SK-N-SH (cell line): ENCODE measurements around the gene ASB17. TPM values are rescaled to one million over a fixed set of nuclear protein-coding genes. Genes with fewer than 3 reads are reported as not detected.

Experiments used
- CTCF ChIA-PET: fragments of 300-600, 350-600 bp; formaldehyde crosslinking; extraction: SDS; loops from one replicate; lab custom pipeline; 2021; lab: Yijun Ruan, JAX
- POLR2A ChIA-PET: fragments of 350-600 bp; sonication (Branson Sonifier 250); formaldehyde crosslinking; extraction: SDS; loops from one replicate; lab custom pipeline; 2020; ENCODE audit warnings: antibody characterized with exemption, inconsistent platforms; lab: Yijun Ruan, JAX
- DNase-seq: peaks from one replicate; pipeline ENCODE4 v3.0.0; 2012
- H2AFZ ChIP-seq: fragments of 200-600 bp; sonication (generic); 2 replicates; pipeline ENCODE4 v1.8.1; 2016; ENCODE audit warnings: antibody characterized with exemption, mild to moderate bottlenecking, low read depth
- H3F3A ChIP-seq: fragments of 200-600 bp; sonication (generic); replicated peaks from 2 replicates; pipeline ENCODE3; 2016; ENCODE audit warnings: antibody characterized with exemption, mild to moderate bottlenecking; ENCODE audit not compliant: insufficient read depth
- H3K27ac ChIP-seq, 2 experiments: fragments of 200-500 bp in 1 of 2; fragments of 200-600 bp in 1 of 2; sonication (Bioruptor generic) in 1 of 2; sonication (generic), shearing (Covaris generic) in 1 of 2; 2 replicates each; pipeline versions ENCODE4 v1.5.1 to v1.6.1; 2014 to 2016; ENCODE audit warnings: low read depth in 2 of 2, inconsistent platforms in 1 of 2, low read length in 1 of 2, mild to moderate bottlenecking in 1 of 2, mixed read lengths in 1 of 2
- H3K27me3 ChIP-seq: fragments of 200-600 bp; sonication (generic), shearing (Covaris generic); 2 replicates; pipeline ENCODE4 v1.6.1; 2016; ENCODE audit warnings: mixed run types; ENCODE audit not compliant: insufficient read depth
- H3K36me3 ChIP-seq, 2 experiments: fragments of 200-500 bp in 1 of 2; fragments of 200-600 bp in 1 of 2; sonication (Bioruptor generic) in 1 of 2; sonication (generic) in 1 of 2; replicated peaks in 1 of 2; 2 replicates each; pipeline versions ENCODE3 to v1.5.1; 2014 to 2016; ENCODE audit warnings: low read length in 1 of 2, mild to moderate bottlenecking in 1 of 2; ENCODE audit not compliant: insufficient read depth in 2 of 2, control insufficient read depth in 1 of 2
- H3K4me1 ChIP-seq, 2 experiments: fragments of 200-500 bp in 1 of 2; fragments of 200-600 bp in 1 of 2; sonication (Bioruptor generic) in 1 of 2; sonication (generic), shearing (Covaris generic) in 1 of 2; 2 replicates each; pipeline versions ENCODE4 v1.5.1 to v1.6.1; 2014 to 2016; ENCODE audit warnings: low read depth in 1 of 2, low read length in 1 of 2, mixed run types in 1 of 2; ENCODE audit not compliant: insufficient read depth in 2 of 2, control insufficient read depth in 1 of 2
- H3K4me2 ChIP-seq: fragments of 200-600 bp; sonication (generic), shearing (Covaris generic); 2 replicates; pipeline ENCODE4 v1.6.1; 2017; ENCODE audit warnings: mixed run types
- H3K4me3 ChIP-seq, 2 experiments: fragments of 200-500 bp in 1 of 2; fragments of 200-600 bp in 1 of 2; sonication (Bioruptor generic) in 1 of 2; sonication (generic), shearing (Covaris generic) in 1 of 2; 2 replicates each; pipeline versions ENCODE4 v1.5.1 to v1.8.1; 2014 to 2016; ENCODE audit warnings: low read depth in 2 of 2, inconsistent platforms in 1 of 2, low read length in 1 of 2, mild to moderate bottlenecking in 1 of 2, mixed read lengths in 1 of 2, moderate library complexity in 1 of 2
- H3K79me2 ChIP-seq: fragments of 200-600 bp; sonication (generic); 2 replicates; pipeline ENCODE4 v1.8.1; 2017; ENCODE audit warnings: mild to moderate bottlenecking; ENCODE audit not compliant: insufficient read depth
- H3K9ac ChIP-seq: fragments of 200-600 bp; sonication (generic); 2 replicates; pipeline ENCODE4 v1.6.1; 2017; ENCODE audit warnings: mixed run types
- H3K9me2 ChIP-seq: fragments of 200-600 bp; sonication (generic); 2 replicates; pipeline ENCODE4 v1.6.1; 2017; ENCODE audit warnings: mixed run types
- H3K9me3 ChIP-seq: fragments of 200-600 bp; sonication (generic); 2 replicates; pipeline ENCODE4 v1.6.1; 2017; ENCODE audit warnings: mixed run types, mild to moderate bottlenecking, moderate library complexity
- H4K20me1 ChIP-seq: fragments of 200-600 bp; sonication (generic); 2 replicates; pipeline ENCODE4 v1.6.1; 2017; ENCODE audit warnings: mild to moderate bottlenecking, mixed run types; ENCODE audit not compliant: insufficient read depth
- CTCF ChIP-seq: fragments of 200-600 bp; sonication (generic); IDR thresholded peaks from 2 replicates; pipeline ENCODE4 v1.6.1; 2017; ENCODE audit warnings: antibody characterized with exemption, mild to moderate bottlenecking, moderate library complexity
- ELF1 ChIP-seq: IDR thresholded peaks from 2 replicates; pipeline ENCODE4 v1.4.0; 2012
- EZH2phosphoT487 ChIP-seq: fragments of 200-600 bp; sonication (generic); IDR thresholded peaks from 2 replicates; pipeline ENCODE4 v1.6.1; 2017; ENCODE audit warnings: low read depth, mixed run types, mild to moderate bottlenecking, antibody characterized with exemption, moderate library complexity, borderline replicate concordance
- FOXM1 ChIP-seq: IDR thresholded peaks from 2 replicates; pipeline ENCODE4 v1.4.0; 2012; ENCODE audit warnings: low read depth, mild to moderate bottlenecking
- GABPA ChIP-seq: IDR thresholded peaks from 2 replicates; pipeline ENCODE4 v1.4.0; 2012; ENCODE audit warnings: low read depth, mild to moderate bottlenecking
- IRF3 ChIP-seq: fragments of 150-350 bp; IDR thresholded peaks from 2 replicates; pipeline ENCODE4 v1.6.1; 2016; ENCODE audit warnings: mild to moderate bottlenecking, low read depth, low read length
- MAX ChIP-seq: IDR thresholded peaks from 2 replicates; pipeline ENCODE4 v1.4.0; 2012; ENCODE audit warnings: low read depth
- MXI1 ChIP-seq: IDR thresholded peaks from 2 replicates; pipeline ENCODE4 v1.6.1; 2012; ENCODE audit warnings: mild to moderate bottlenecking, low read depth, low read length, improper control_type of control experiment
- NFIC ChIP-seq: IDR thresholded peaks from 2 replicates; pipeline ENCODE4 v1.4.0; 2012; ENCODE audit warnings: borderline replicate concordance
- NRF1 ChIP-seq: IDR thresholded peaks from 2 replicates; pipeline ENCODE4 v1.6.1; 2012; ENCODE audit warnings: low read depth, mild to moderate bottlenecking, low read length
- RAD21 ChIP-seq: IDR thresholded peaks from 2 replicates; pipeline ENCODE4 v1.6.1; 2012; ENCODE audit warnings: mild to moderate bottlenecking, low read length
- RCOR1 ChIP-seq: fragments of 150-350 bp; IDR thresholded peaks from 2 replicates; pipeline ENCODE4 v1.6.1; 2017; ENCODE audit warnings: antibody characterized with exemption, low read length
- REST ChIP-seq: IDR thresholded peaks from 2 replicates; pipeline ENCODE4 v1.6.1; 2012; ENCODE audit warnings: mild to moderate bottlenecking, low read depth, low read length, moderate library complexity
- RFX5 ChIP-seq: IDR thresholded peaks from 2 replicates; pipeline ENCODE4 v1.6.1; 2012; ENCODE audit warnings: mild to moderate bottlenecking, improper control_type of control experiment, low read length
- TEAD4 ChIP-seq: IDR thresholded peaks from 2 replicates; pipeline ENCODE4 v1.4.0; 2012; ENCODE audit warnings: mild to moderate bottlenecking, borderline replicate concordance; ENCODE audit not compliant: insufficient read depth
- USF1 ChIP-seq: IDR thresholded peaks from 2 replicates; pipeline ENCODE4 v1.4.0; 2012; ENCODE audit warnings: low read depth, borderline replicate concordance
- WGBS: methylation state at CpG from one replicate; pipeline ENCODE4 v1.1.6; 2017; ENCODE audit warnings: low lambda C conversion rate; 5-methylcytosine and 5-hydroxymethylcytosine counted together
- polyA plus RNA-seq, 3 experiments: library from polyadenylated mRNA; depleted of rRNA; stranded (reverse); fragments of >200 nt; gene quantifications; 2 replicates each; pipeline ENCODE4 v1.2.3, GENCODE V29; 2012

Gene ASB17
- polyA plus RNA-seq, 1 of the 3 experiments (the other 2 are of a cell fraction) = not detected

- CTCF ChIA-PET = interaction anchor here (0.6 kb wide), 1 partner anchor 10 kb away, joined by 3 read pairs; no protein-coding TSS in a partner anchor
- Histone ChIP-seq H3K4me3 (no peak overlapping the region), H2AFZ (no peak overlapping the region), H4K20me1 (no peaks in the 10 kb centered on the region), H3K79me2 (no peaks in the 10 kb centered on the region), H3K36me3 (no peaks in the 10 kb centered on the region), H3K9me3 (no peaks in the 10 kb centered on the region; the same call in 1 of the 2 replicates), H3K9me2 (no peaks in the 10 kb centered on the region), H3K4me2 (no peak overlapping the region), H3F3A (no peaks in the 10 kb centered on the region), H3K9ac (no peak overlapping the region), H3K4me1 (no peaks in the 10 kb centered on the region), H3K27ac (no peak overlapping the region), H3K27me3 (no peaks in the 10 kb centered on the region)
- POLR2A ChIA-PET = no interaction called here
- TF ChIP-seq REST = no peak
- TF ChIP-seq MXI1 = no peak
- no peak for TF ChIP-seq CTCF
- TF ChIP-seq ELF1 = no peak
- TF ChIP-seq NFIC = no peak
- no peak for TF ChIP-seq NRF1
- TF ChIP-seq TEAD4 = no peak
- no peak for TF ChIP-seq EZH2phosphoT487
- no peak for TF ChIP-seq MAX
- WGBS = 6% methylated on average over 1 of the region's 1 CpG
- no peak for DNase-seq
Observed at GRCh38 chr1:75901371-75901770, 30.8 kb downstream of the ASB17 start.

GRCh38 chr1:75884437-75884836, 47.8 kb downstream of the ASB17 start:
- no peak for DNase-seq
- Histone ChIP-seq H3K36me3 (no peaks in the 10 kb centered on the region), H3K9me2 (no peaks in the 10 kb centered on the region), H3K27me3 (no peaks in the 10 kb centered on the region), H3K9ac (no peak overlapping the region), H3K27ac (no peak overlapping the region), H4K20me1 (no peaks in the 10 kb centered on the region), H3K4me3 (no peak overlapping the region), H3K4me2 (no peak overlapping the region), H3K9me3 (no peaks in the 10 kb centered on the region), H3K79me2 (no peaks in the 10 kb centered on the region), H3F3A (no peaks in the 10 kb centered on the region), H2AFZ (no peak overlapping the region), H3K4me1 (no peaks in the 10 kb centered on the region; a peak in 1 of 4 replicates)
- ChIA-PET CTCF (interaction anchor here (0.6 kb wide), 1 partner anchor 166 kb away, joined by 3 read pairs; no protein-coding TSS in a partner anchor), POLR2A (no interaction called here)
- 83% methylated on average over 1 of the region's 1 CpG for WGBS
- TF ChIP-seq FOXM1 (no peak), USF1 (no peak), RCOR1 (no peak), RFX5 (no peak), CTCF (no peak), GABPA (no peak), EZH2phosphoT487 (no peak), TEAD4 (no peak), IRF3 (no peak), RAD21 (no peak)
